Measurements from ENCODE around the gene CYP2U1.

Gene CYP2U1

DNA sequence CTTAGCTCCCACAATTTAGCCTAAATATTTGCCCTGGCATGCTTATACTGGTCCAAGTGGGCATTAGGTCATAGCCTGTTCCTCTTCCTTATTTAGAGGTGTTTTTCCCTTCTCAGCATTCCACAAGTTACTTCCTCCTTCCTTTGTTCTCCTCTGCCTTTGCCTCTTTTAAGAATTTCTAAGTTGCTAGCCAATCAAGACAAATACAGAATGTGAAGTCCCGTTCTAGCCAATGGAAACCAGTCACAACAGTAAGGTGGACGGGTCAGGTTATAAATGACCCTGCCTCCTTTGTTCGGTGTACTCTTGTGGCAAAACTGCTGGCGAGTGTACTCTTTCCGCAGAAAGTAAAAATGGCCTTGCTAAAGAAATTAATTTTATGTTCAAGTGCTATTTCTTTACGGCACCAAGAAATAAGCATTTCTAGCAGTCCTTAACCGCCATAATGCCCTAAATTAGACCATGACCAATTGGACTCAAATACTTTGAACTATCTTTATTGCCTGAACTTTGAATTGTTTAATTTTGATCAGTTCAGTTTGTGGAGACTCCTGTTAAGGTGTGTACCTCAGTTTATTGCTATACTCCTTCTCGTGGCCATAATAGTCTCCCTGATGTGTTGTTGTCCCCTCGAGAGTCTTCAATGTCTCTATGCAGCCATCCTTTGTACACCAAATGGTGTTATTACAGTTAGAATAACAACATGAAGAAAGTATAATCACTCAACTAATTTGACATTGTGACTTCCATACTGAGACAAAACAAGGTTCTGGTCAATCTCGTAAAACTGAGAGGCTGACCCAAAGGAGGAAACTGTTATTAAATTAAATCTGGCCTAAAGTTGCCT, 56.8 kb downstream of the CYP2U1 start:
- DNase-seq, result no peak

DNA sequence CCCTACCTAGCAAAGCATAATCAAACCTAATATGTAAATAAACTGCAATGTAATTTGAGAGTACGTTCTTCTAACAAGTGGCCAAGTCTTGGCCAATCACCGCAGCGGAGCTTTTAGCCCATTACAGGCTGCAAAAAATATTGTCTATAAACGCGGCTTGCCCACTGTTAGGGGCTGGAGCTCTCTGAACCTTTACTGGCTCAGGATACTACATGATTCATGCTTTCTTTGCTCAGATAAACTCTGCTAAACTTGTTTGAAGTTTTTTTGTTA, 57.4 kb downstream of the CYP2U1 start:
- no peak for DNase-seq

DNA sequence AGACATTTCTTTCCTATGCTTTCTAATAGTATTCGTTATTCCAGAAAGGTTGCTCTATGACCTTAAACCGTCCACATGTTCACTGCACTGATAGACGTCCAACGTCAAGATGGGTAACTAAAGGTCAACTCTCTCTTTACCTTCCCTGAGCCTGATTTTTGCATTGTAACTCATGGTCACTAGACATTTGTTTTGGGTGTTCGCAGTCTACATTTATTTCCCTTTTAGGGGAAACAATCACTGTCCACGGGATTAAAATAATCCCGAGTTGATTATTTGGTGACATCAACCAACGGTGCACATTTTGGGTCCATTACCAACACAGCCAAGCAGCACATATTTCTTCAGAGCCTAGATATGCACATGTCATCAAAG, 57.8 kb downstream of the CYP2U1 start:
- no peak for DNase-seq

DNA sequence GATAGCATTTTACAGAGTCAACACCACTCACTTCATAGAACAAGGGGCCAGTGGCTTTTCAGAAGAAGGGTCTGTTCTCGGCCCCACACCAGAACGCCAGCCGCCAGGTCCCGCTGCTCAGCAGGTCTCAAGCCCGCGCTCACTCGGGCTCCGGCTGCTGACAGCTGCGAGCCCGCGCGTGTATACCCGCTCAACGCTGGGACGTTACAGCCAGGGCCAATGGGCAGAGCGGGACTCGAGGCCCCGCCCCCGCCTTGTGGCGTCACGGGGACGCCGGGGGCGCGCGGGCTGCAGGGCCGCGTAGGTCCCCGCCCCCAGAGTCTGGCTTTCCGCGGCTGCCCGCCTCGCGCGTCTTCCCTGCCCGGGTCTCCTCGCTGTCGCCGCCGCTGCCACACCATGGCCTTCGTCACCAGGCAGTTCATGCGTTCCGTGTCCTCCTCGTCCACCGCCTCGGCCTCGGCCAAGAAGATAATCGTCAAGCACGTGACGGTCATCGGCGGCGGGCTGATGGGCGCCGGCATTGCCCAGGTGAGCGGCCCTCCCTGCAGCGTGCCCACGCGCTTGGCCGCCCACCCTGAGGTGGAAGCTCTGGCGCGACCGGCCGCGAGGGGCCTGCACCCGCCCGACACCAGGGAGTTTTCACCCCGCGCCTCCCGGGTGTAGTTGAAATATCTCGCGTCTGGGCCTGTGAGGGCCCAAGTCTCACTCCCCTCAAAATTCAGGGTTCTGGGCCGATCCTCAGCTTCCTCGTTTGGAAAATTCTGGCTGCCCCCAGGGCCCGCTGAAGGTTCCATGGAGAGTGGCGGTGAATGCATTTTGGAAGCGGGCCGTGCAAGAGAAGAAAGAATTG, 58.4 kb downstream of the CYP2U1 start, which contains the start of gene HADH:
TSS of gene HADH (plus strand) at position 353 of the 850 bp plus-strand sequence. CDS start at position 397, 44 bp downstream.
- peak; percentile 91 for DNase-seq

DNA sequence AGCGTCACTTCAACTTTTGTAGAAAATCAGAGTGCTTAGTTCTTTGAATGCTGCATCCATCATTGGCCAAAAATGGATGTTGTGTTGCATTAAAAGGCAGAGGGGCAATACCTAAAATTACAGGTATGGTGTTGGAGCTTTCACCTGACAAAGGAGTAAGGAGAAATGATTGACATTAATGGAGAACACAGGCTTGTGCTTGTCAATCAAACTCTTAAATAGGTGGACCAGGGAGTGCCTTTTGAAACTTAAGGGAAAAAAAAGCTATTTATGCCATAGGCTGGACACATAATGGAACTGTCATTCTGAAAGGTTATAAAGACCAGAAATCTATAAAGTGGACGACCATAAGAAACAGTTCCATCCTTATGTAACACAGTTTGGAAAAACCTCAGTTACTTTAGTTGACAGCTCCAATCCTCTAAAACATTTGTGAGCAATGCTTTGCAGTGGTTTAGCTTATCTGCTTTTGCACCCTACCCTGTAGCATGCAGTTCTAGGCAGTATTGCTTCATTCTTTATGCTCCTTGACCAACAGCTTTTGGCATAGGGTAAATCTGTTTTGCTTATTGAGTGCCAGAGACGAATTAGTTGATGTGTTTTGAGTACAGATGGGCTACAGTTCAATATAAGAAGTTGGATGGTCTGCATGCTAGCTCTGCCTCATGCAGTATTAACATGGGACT, 60.7 kb downstream of the CYP2U1 start:
- no peak for DNase-seq

DNA sequence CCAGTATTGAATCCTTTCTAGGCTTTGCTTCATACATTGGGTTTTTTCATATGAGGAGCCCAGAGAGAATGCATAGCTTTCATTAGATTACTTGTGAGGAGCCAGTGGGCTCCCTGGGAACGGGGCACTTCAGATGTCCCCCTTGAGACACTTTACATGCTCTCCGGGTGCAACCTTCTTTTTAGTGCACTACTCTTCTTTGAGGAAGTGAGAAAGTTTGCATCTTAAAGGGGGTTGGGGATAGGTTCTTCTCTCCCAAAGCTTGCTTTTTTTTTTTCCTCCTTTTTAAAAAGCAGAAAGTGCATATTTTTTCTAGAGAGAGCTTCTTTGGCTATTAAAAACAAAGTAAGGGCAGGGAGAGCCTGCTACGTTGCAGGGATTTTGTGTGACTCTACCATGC, 62.6 kb downstream of the CYP2U1 start:
- no peak for DNase-seq

DNA sequence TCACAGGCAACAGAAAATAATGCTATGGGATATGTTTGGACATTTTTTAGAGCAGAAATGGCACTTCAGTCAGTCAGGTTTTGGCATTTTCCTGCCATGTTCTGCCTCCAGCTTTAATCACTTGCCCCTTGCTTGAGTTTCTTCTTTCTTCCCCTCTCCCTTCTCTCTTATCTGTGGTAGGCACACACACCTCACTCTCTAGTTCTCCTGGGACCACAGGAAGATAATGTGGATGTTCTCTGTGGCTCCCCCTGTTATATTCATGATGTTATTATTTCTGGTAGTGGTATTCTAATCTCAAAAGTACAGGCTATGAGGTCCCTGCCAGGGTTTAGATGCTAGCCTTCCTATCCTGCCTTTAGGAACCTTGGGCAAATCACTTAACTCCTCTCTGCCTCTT, 63.5 kb downstream of the CYP2U1 start:
- no peak for DNase-seq

GRCh38 chr4:107996949-107997788, 65.8 kb downstream of the CYP2U1 start:
- DNase-seq, result no peak

- DNase-seq, result no peak
These were observed 66.4 kb downstream of the CYP2U1 start for GRCh38 chr4:107997794-107998193.

DNA sequence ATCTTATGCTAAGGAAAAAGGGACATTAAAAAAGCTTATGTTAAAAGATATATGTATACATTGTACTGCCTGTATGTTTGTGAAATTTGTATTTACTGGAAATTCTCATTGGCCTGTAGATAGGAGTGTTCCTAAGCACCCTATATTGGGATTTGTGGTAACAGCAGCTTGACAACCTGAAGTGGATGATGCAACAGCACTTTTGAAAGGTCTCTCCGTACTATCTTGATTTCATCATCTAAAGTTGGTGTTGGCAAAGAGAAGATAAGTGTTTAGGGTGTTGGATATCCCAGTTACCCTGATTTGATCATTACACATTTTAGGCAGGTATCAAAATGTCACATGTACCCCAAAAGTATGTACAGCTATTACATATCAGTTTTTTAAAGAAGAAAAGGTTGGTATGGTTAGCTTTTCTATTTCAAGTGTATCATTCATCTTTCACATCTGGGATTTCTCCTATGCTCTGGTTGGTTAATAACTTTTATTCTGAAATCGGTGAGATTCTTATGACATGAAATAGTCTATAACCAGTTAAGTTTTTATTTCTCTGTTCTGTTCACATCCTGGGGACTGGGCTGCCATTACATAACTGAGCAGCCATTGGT, 68.7 kb downstream of the CYP2U1 start:
- no peak for DNase-seq

DNA sequence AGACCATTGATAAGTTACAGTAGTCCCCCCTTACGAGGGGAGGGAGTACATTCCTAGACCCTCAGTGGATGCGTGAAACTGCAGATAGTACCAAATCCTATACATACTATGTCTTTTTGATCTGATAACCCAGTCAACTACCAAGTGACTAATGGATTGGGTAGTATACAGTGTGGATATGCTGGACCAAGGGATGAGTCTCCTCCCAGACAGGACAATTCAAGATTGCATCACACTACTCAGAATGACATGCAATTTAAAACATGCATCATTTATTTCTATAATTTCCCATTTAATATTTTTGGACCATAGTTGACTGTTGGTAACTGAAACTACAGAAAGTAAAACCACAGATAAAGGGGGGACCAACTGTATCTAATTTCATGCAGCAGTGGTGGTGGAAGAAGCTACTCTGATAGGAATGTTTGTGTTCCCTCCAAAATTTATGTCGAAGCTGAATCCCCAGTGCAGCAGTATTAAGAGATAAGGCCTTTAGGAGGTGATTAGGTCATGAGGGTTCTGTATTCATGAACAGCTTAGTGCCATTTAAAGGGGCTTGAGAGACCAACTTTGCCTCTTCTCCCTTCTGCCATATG, 70.3 kb downstream of the CYP2U1 start:
- DNase-seq, result no peak

Measured in activated effector memory CD4-positive, alpha-beta T cell treated with Interleukin-2 at 50 U/mL for 16 hours (primary cell).